GM13977 (cell line): Measurements from ENCODE around the gene ATG9B.

ENCODE experiments used
- DNase-seq: peaks from one replicate; pipeline ENCODE4 v3.0.0; 2012; ENCODE audit warnings: low spot score
- CTCF ChIP-seq: IDR thresholded peaks from 2 replicates; pipeline ENCODE4 v1.5.1; 2012; ENCODE audit warnings: mild to moderate bottlenecking, control low read depth; ENCODE audit not compliant: insufficient read depth; ENCODE audit errors: extremely low read depth, missing control alignments
- in situ Hi-C: fragments of 300-500 bp; cut with MboI; formaldehyde crosslinking; loops from one replicate; pipeline ENCODE4 v1.12.0; 2022; ENCODE audit warnings: low sequenced_read_pairs, low pct_unique_long_range_greater_than_20kb, mixed read lengths, inconsistent platforms; ENCODE audit not compliant: unreplicated experiment

Gene ATG9B

GRCh38 chr7:151007469-151007898 is 16.8 kb downstream of the ATG9B start:
- no peak for TF ChIP-seq CTCF
- DNase-seq, result no peak
- in situ Hi-C loops, result no loop called here

GRCh38 chr7:151006590-151007300 is 17.5 kb downstream of the ATG9B start:
- no peak for TF ChIP-seq CTCF
- in situ Hi-C loops, result no loop called here

GRCh38 chr7:151005566-151005965 is 18.7 kb downstream of the ATG9B start:
- DNase-seq, result no peak

More at GRCh38 chr7:151006590-151007300, 17.5 kb downstream of the ATG9B start:
- no peak for DNase-seq

GRCh38 chr7:151003572-151003971 is 20.7 kb downstream of the ATG9B start:
- in situ Hi-C loops, result no loop called here
- TF ChIP-seq CTCF, result no peak
- no peak for DNase-seq

More at GRCh38 chr7:151005566-151005965, 18.7 kb downstream of the ATG9B start:
- no peak for TF ChIP-seq CTCF
- in situ Hi-C loops, result no loop called here

- no peak for TF ChIP-seq CTCF
- no peak for DNase-seq
- in situ Hi-C loops, result no loop called here
Observed at GRCh38 chr7:151001546-151001945, 22.7 kb downstream of the ATG9B start.

GRCh38 chr7:151000897-151001495 is 23.3 kb downstream of the ATG9B start:
- in situ Hi-C loops, result no loop called here
- DNase-seq, result no peak
- TF ChIP-seq CTCF, result no peak
